ENCODE data around the gene BANP.
"Not testable (repeated sequence)": the region's sequence is repeated elsewhere in the genome, so short reads cannot be mapped to it uniquely, and the experiment has no call there.

Gene BANP

DNA sequence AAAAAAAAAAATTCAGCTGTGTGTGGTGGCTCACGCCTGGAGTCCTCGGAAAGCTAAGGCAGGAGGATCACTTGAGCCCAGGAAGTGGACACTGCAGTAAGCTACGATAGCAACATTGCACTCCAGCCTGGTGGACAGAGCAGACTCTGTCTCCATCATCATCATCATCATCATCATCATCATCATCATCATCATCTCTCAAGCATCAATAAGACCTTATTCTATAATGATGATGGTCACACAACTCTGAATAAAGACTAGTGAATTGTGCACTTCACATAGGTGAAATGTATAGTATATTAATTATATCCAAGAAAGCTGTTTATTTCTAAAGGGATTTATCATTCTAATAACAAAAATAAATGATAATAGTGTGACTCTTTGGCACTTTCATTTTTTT, 143.7 kb downstream of the BANP start:
- DNase-seq, H3K4me3 Mint-ChIP-seq, H3K36me3 Mint-ChIP-seq, H3K27ac Mint-ChIP-seq, H3K4me1 Mint-ChIP-seq, CTCF ChIA-PET: not testable (repeated sequence)
- peaks cover 14% of the 10 kb centered on the region for H3K27me3 Mint-ChIP-seq
- H3K9me3 Mint-ChIP-seq, result peaks cover 12% of the 10 kb centered on the region

- peaks cover 32% of the 10 kb centered on the region for H3K27me3 Mint-ChIP-seq
- H3K4me3 Mint-ChIP-seq, DNase-seq, CTCF ChIA-PET, H3K4me1 Mint-ChIP-seq, H3K27ac Mint-ChIP-seq, H3K36me3 Mint-ChIP-seq: not testable (repeated sequence)
- H3K9me3 Mint-ChIP-seq, result peaks cover 12% of the 10 kb centered on the region
Observed at GRCh38 chr16:88096659-88097058, 145.4 kb downstream of the BANP start.

- CTCF ChIA-PET, H3K27ac Mint-ChIP-seq, H3K4me3 Mint-ChIP-seq, H3K4me1 Mint-ChIP-seq, DNase-seq, H3K36me3 Mint-ChIP-seq: not testable (repeated sequence)
- H3K9me3 Mint-ChIP-seq, result peaks cover 12% of the 10 kb centered on the region
- peaks cover 36% of the 10 kb centered on the region for H3K27me3 Mint-ChIP-seq
Observed at GRCh38 chr16:88098731-88099562, 147.7 kb downstream of the BANP start.

DNA sequence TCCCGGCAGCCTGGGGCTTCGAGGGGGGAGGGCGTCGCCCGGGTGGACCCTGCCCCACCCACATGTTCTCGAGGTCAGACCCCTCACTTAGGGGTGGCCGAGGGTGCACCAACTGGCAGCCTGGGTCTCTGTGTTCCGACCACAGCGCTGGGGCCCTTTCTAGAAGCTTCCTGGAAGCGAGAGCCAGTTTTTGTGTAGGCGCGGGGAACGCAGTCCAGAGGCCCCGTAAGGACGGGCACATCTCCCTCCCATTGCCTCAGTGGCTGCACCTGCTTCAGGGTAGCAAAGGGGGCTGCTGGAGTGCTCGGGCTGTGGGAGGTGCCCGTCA, 148.3 kb downstream of the BANP start:
- H3K4me3 Mint-ChIP-seq, result no peak overlapping the region
- peaks cover 12% of the 10 kb centered on the region for H3K9me3 Mint-ChIP-seq
- no peak overlapping the region for H3K27ac Mint-ChIP-seq
- CTCF ChIA-PET, result no interaction called here
- DNase-seq, result no peak
- H3K27me3 Mint-ChIP-seq, result peaks cover 40% of the 10 kb centered on the region
- H3K4me1 Mint-ChIP-seq, result no peaks in the 10 kb centered on the region
- H3K36me3 Mint-ChIP-seq, result no peaks in the 10 kb centered on the region

DNA sequence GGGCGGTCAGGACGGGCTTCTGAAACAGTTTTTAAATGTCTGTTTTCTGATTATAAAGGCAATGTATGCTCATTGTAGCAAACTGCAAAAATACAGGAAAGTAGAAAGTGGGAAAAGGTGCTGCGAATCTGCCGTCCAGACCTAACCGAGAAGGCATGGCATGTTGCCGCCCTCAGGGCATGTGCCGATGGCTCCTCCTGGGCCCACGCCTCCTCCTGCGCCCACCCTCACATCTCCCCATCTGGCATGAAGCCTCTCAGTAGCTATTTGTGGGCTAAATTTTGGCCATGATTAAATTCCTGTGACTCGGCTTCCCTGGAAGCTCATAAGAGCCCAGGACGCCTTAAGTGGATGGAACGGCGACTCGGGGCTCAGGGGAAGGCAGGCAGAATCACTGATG, 148.7 kb downstream of the BANP start:
- H3K36me3 Mint-ChIP-seq, H3K27ac Mint-ChIP-seq, H3K4me1 Mint-ChIP-seq, CTCF ChIA-PET, DNase-seq, H3K4me3 Mint-ChIP-seq: not testable (repeated sequence)
- Mint-ChIP-seq H3K27me3 (peaks cover 40% of the 10 kb centered on the region), H3K9me3 (peaks cover 12% of the 10 kb centered on the region)

DNA sequence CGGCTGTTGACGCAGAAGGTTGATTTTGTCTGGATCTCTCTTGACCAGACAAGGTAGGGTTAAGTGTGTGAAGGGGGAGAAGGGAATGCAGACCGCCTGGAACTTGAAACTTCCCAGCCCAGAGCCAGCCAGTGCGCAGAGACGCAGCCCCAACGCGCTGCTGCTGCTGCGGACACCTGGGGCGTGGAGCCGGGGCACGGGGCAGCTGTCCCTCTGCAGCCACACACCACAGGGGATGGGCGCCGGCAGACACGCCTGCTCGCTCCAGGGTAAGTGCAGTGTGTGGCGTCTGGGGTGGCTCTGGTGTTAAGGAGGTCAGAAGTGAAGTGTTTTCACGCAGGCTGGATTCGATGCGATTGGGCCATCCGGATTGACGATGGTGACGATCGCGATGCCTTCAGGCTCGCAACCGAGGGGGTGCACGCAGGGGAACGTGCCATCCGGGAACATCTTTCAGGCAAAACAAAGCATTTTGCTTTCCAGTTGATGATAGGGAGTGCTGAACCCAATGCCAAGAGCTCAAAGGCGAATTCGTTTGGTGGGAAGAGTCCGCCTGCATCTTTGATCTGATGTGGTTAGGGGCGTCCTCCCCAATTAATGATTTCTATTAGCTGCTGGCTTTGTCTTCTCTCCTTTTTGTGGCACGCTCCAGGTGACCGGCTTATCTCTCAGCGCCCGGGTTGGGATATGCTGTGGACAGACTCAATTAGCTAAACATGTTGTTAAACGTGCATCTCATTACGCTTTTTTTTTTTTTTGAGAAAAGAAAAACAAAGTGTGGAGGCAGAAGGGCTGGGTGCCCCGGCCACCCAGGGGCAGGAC, 149.8 kb downstream of the BANP start:
- CTCF ChIA-PET, result interaction anchor here (0.6 kb wide), 1 partner anchor 150 kb away, joined by 3 read pairs; the partner anchor contains the start of gene BANP
- DNase-seq, H3K4me3 Mint-ChIP-seq, H3K36me3 Mint-ChIP-seq, H3K27ac Mint-ChIP-seq, H3K4me1 Mint-ChIP-seq, H3K9me3 Mint-ChIP-seq: not testable (repeated sequence)
- H3K27me3 Mint-ChIP-seq, result peaks cover 40% of the 10 kb centered on the region

GRCh38 chr16:88101623-88102105, 150.4 kb downstream of the BANP start:
- not testable (repeated sequence) for DNase-seq, H3K4me1 Mint-ChIP-seq, H3K27ac Mint-ChIP-seq, H3K36me3 Mint-ChIP-seq, H3K9me3 Mint-ChIP-seq, H3K4me3 Mint-ChIP-seq
- H3K27me3 Mint-ChIP-seq, result peaks cover 40% of the 10 kb centered on the region
- CTCF ChIA-PET, result interaction anchor here (0.6 kb wide), 1 partner anchor 150 kb away, joined by 3 read pairs; the partner anchor contains the start of gene BANP

DNA sequence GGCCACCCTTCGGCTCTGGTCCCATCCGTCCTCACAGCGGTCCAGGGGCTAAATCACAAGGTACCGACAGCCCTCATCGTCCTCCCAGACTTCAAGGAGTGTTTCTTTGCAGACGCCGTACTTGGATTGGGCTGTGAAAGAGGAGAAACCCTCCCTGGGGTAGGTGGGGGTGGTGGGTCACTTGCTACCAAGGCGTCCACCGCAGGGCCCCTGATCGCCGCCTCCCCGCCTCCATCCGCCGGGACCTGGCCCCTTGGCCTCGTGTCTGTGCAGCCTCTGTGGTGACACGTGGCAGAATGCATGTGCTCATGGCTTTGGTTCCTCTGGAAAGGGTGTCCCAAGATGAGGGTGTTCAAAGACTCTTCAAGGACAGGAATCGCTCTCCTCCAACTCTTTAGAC, 151.4 kb downstream of the BANP start:
- Mint-ChIP-seq H3K4me3 (no peak overlapping the region), H3K36me3 (no peaks in the 10 kb centered on the region), H3K9me3 (no peaks in the 10 kb centered on the region), H3K27ac (no peak overlapping the region), H3K27me3 (peaks cover 40% of the 10 kb centered on the region), H3K4me1 (no peaks in the 10 kb centered on the region)
- DNase-seq, result no peak
- CTCF ChIA-PET, result no interaction called here

DNA sequence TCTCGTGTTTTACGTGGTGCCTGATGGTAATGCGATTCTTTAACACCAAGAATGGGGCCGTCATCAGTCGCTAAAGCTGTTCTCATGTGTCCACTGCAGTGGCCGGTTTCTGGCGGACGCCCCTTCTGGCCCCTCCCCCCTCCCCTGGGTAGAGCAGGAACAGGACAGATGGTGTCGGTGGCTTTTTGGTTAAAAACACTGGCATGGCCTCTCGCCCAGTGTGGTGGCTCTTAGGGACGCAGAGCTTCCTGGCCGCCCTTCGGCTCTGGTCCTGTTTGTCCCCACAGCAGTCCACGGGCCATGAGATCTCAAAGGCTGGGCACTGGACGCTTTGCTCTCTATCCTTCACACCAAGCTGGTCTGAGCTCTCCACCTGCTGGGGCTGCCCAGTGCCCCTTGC, 151.8 kb downstream of the BANP start:
- no peaks in the 10 kb centered on the region for H3K4me1 Mint-ChIP-seq
- no peaks in the 10 kb centered on the region for H3K9me3 Mint-ChIP-seq
- CTCF ChIA-PET, result no interaction called here
- H3K36me3 Mint-ChIP-seq, result no peaks in the 10 kb centered on the region
- DNase-seq, result no peak
- H3K4me3 Mint-ChIP-seq, result no peak overlapping the region
- peaks cover 40% of the 10 kb centered on the region for H3K27me3 Mint-ChIP-seq
- no peak overlapping the region for H3K27ac Mint-ChIP-seq

DNA sequence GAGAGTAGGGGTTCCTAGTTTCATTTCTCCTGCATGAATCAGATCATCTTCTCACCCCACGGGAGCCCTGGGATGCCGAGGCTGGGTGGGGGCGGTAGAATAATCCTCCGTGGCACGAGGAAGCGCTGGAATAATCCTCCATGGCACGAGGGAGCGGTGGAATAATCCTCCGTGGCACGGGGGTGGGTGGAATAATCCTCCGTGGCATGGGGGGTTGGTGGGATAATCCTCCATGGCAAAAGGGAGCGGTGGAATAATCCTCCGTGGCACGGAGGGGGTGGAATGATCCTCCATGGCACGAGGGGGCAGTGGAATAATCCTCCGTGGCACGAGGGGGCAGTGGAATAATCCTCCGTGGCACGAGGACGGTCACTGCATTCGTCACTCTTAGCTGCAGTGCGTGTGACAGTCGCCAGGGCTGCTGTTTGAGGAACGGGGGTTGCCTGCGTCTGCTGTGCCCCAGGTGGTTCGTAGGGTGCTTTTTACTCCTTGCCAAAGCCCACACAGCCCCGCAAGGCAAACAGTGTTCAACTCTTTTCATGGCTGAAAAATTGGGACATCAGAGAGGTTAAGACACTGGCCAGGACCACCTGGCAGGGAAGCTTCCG, 152.5 kb downstream of the BANP start:
- no peaks in the 10 kb centered on the region for H3K36me3 Mint-ChIP-seq
- no peak overlapping the region for H3K4me3 Mint-ChIP-seq
- no peak overlapping the region for H3K27ac Mint-ChIP-seq
- H3K9me3 Mint-ChIP-seq, result no peaks in the 10 kb centered on the region
- no peak for DNase-seq
- peaks cover 38% of the 10 kb centered on the region for H3K27me3 Mint-ChIP-seq
- H3K4me1 Mint-ChIP-seq, result no peaks in the 10 kb centered on the region
- CTCF ChIA-PET, result no interaction called here

- H3K9me3 Mint-ChIP-seq, H3K36me3 Mint-ChIP-seq, H3K27ac Mint-ChIP-seq, CTCF ChIA-PET, H3K4me3 Mint-ChIP-seq, DNase-seq, H3K4me1 Mint-ChIP-seq: not testable (repeated sequence)
- H3K27me3 Mint-ChIP-seq, result peaks cover 31% of the 10 kb centered on the region
Observed at GRCh38 chr16:88104363-88104762, 153.1 kb downstream of the BANP start.

- H3K9me3 Mint-ChIP-seq, H3K4me1 Mint-ChIP-seq, DNase-seq, H3K27ac Mint-ChIP-seq, H3K36me3 Mint-ChIP-seq, H3K4me3 Mint-ChIP-seq, CTCF ChIA-PET: not testable (repeated sequence)
- H3K27me3 Mint-ChIP-seq, result peaks cover 19% of the 10 kb centered on the region
Observed at GRCh38 chr16:88105574-88106140, 154.4 kb downstream of the BANP start.

- H3K27me3 Mint-ChIP-seq, DNase-seq, CTCF ChIA-PET, H3K9me3 Mint-ChIP-seq, H3K4me3 Mint-ChIP-seq, H3K36me3 Mint-ChIP-seq, H3K4me1 Mint-ChIP-seq, H3K27ac Mint-ChIP-seq: not testable (repeated sequence)
Observed at GRCh38 chr16:88106566-88106965, 155.3 kb downstream of the BANP start.

GRCh38 chr16:88108762-88109161, 157.5 kb downstream of the BANP start:
- CTCF ChIA-PET, result no interaction called here
- Mint-ChIP-seq H3K27ac (no peak overlapping the region), H3K36me3 (no peaks in the 10 kb centered on the region), H3K9me3 (no peaks in the 10 kb centered on the region), H3K4me1 (peaks cover 6% of the 10 kb centered on the region), H3K4me3 (no peak overlapping the region), H3K27me3 (peaks cover 10% of the 10 kb centered on the region)
- no peak for DNase-seq

All from activated naive CD4-positive, alpha-beta T cell treated with anti-CD3 and anti-CD28 coated beads, Interleukin-2, amount 10 ng/mL, durations not matched to agents 7 days and 5 days (primary cell).